GM21786 (cell line): ENCODE data around the gene MOB4.
"Not testable (repeated sequence)": the region's sequence is repeated elsewhere in the genome, so short reads cannot be mapped to it uniquely, and the experiment has no call there.

ENCODE experiments used
- ATAC-seq: cut with Tn5 transposase; IDR thresholded peaks from one replicate; pipeline ENCODE4 v1.9.1; 2021; ENCODE audit not compliant: unreplicated experiment

MOB4 gene

DNA sequence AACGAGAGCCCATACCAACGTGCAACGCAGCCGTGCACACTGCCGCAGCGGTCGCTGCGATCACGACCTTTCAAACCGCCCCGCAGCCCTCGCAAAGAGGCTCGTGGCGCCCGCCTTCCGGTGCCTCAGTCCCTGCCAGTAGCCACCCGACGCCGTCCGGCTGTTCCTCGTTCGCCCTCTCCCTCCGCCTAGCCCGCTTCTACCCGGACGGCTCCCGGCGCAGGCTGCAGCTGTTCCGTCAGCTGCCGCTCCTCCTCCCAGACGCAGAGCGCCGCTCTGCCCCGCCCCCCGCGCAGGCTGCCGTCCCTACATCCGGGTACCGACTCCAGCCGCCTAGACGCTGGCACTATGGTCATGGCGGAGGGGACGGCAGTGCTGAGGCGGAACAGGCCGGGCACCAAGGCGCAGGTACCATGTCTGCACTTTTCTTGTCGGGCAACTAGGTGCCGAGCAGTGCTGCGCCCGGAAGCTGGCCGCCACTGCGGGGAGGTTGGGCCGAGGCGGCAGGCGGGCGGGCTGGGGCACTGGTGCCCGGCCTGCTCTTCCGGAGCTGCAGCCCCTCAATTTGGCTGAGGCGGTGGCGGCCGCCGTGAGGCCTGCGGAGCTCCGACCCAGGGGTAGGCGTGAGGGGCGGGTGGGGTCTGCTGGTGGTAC is at the start of gene MOB4:
TSS of gene MOB4 (plus strand) at position 328 of the 654 bp plus-strand sequence. CDS start at position 349, 21 bp downstream.
- ATAC-seq: peak; percentile 93

DNA sequence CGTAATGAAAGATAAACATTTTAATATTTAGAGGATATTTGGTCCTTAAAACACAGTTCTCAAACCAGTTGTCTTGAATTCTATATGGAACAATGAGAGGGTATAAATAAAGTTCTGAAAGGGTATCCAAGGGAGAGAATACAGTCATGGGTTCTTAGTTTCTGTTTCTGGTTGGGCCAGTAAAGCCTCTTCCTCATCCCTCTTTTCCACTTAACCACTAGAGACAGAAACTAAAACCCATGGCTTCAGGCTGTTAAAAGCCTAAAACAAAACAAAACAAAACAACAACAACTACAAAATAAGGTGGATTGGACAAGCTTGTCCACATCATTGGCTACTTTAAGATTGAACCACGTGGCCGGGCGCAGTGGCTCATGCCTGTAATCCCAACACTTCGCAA is 43.7 kb upstream of the MOB4 start:
- no peak for ATAC-seq

- ATAC-seq: no peak
Measured at GRCh38 chr2:197477797-197478196, 38.1 kb upstream of the MOB4 start.

DNA sequence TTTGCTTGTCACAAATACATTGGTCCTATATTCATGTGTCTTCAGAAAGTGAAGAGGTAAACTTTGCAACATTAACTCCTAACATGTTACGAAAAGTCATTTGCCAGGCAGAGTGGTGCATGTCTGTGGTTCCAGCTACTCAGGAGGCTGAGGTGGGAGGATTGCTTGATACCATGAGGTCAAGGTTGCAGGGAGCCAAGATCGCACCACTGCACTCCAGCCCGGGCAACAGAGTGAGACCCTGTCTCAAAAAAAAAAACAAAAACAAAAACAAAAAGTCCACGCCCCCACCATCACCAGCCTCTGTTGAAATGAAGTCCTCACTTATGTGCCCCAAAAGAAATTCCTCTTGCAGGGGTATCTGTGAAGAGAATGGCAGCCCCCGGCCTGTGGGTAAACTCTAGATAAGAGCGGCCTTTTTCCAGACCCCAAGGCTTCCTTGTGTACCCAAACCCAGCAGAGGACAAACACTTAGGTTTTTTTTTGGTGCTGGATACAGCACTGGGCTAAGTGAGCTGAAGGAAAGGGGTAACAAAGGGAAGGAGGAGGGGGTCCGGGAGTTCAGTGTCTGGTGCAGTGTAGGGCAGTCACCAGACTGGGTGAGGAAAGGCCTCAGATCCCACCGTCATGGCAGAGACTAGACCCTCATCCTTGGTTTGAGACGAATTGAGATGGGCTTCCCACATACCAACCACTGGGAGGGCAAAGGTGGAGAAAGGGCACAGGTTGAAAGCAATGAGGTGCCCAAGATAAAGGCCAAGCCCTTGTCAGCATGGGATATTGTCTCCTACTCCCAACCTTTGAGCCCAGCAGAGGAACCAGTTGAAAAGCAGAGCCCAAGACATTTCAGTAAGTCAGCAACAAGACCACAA is 35.5 kb upstream of the MOB4 start:
- no peak for ATAC-seq

DNA sequence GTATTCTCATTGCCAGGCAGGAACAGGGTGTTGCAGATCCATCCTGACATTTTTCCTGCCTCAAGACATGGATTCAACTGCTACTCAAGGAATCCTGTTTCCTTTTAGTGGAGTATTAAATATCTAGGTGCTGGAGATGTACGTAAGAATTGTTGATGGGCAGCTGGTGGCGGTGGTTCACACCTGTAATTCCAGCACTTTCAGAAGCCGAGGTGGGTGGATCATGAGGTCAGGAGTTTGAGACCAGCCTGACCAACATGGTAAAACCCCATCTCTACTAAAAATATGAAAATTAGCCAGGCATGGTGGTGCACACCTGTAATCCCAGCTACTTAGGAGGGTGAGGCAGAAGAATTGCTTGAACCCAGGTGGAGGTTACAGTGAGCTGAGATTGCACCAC is 31.6 kb upstream of the MOB4 start:
- not testable (repeated sequence) for ATAC-seq

- no peak for ATAC-seq
Measured at GRCh38 chr2:197486175-197486574, 29.7 kb upstream of the MOB4 start.

- ATAC-seq: no peak
Measured at GRCh38 chr2:197487385-197487784, 28.5 kb upstream of the MOB4 start.

DNA sequence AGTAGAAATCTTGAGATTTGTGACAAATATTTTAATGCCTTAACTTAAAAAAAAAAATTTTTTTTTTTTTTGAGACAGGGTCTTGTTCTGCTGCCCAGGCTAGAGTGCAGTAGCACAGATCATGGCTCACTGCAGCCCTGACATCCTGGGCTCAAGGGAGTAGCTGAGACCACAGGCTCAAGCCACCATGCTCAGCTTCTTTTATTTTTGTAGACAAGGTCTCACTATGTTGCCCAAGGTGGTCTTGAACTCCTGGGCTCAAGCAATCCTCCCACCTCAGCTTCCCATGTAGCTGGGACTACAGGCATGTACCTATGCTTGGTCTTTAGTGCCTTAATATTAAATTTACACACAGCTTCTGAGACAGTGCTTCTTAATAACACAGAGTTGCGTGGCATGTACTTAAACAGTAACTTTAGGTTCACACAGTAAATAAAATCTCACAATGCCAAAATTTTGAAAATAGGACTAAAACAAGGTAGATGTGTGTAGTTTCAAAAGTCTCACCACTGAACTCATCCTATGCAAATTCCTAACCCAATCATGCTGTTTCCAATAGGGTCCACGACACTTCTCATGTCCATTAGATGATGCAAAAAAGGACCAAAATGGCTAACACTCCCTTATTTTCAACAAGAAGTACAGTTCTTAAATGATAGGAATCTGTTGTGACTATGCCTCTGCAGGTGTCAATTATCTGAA is 20.3 kb upstream of the MOB4 start:
- ATAC-seq: no peak

DNA sequence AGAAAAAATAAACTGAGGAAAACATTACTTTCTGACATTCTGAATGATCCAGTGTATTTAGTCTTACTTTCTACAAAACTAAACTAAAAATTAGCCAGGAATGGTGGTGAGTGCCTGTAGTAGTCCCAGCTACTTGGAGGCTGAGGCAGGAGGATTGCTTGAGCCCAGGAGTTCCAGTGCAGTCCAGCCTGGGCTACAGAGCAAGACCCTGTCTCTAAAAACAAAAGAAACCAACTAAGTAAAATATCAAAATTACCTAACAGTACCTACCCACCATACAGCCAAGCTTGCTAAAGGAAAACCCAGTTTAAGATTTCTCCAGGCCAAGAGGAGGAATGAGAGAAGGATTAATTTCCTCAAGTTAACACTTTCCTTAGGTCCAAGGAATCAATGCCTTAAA is 19.2 kb upstream of the MOB4 start:
- ATAC-seq: no peak

DNA sequence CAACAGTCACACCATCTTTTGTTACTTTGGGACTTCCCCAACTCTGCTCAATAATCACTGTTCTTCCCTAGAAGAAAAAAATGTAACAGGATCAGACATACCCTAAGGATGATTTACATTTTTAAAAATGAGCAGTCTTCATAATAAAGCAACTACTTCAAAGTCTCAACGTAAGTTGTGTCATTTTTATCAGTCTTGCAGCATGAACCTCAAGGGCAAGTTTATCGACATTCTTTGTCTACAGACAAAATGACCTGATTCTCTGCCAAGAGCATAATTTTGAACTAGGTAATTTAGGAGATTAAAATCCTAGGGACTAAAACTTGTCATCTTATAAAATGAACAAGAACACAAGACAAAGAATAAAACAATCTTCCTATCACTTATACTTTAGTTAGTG is 18.5 kb upstream of the MOB4 start:
- ATAC-seq: no peak

DNA sequence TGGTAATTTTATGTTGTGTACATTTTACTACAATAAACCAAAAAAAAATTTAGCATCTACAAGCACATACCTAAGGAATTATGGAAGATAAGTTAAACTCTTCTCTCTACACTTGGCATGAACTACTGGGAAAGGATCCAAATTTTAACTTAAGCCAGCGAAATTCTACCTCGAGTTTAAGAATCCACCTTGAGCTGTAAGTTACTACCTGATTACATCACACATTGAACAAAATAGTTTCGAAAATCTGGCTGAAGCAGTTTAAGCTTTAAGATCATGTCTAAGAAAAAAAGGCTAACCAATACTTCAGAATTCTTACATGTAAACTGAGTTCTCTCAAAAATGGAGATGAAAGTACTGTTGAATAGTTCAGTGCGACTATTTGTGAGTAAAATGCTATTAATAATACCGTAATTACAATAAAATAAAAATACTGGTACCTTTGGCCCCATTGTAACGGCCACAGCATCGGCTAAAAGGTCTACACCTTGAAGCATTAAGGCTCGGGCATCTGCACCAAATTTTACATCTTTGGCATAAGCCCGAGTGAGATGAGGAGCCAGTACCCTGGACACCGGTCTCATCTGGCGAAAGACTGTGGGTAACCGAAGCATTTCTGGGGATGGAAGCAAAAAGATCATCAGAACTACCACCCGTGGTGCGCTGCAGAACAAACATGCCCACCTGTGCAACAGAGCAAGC is 17.5 kb upstream of the MOB4 start:
- no peak for ATAC-seq

- ATAC-seq: peak; percentile 1
Measured at GRCh38 chr2:197498937-197499593, 16.8 kb upstream of the MOB4 start.

GRCh38 chr2:197499594-197500502 is 16.0 kb upstream of the MOB4 start, which contains the start of the genes HSPD1 and HSPE1:
Gene HSPD1, minus strand, starts transcription at chr2:197499840. Its CDS starts 992 bp downstream, at chr2:197498848.
Gene HSPE1, plus strand, starts transcription at chr2:197500379. Its CDS starts 58 bp downstream, at chr2:197500437.
- ATAC-seq: peak; percentile 79

DNA sequence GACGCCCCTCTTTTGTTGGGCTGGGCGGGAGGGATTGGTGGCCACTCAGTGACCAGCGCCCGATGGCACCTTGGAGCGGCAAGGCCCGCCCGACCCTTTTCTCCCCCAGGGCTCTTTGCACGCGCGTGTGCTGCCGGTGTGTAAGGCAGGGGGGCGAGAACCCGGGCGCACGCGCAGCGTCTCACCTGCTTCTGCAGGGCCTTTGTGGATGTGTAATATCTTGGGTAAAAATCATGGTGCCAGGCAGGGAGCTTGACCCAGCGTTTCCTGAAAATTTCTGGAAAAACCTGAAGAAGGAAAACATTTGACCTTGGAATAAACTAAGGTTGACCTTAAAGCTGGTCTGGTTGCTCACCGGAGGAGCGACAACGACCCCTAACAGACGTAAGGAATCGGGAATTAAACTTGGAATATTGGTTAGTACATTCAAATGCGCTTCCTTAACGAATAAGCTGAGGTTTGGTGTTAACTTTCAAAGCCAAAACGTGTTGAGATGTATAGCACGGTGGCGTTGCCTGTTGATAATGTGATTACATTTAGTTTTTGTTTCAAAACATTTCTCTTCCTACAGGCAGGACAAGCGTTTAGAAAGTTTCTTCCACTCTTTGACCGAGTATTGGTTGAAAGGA is 15.2 kb upstream of the MOB4 start:
- peak; percentile 2 for ATAC-seq

GRCh38 chr2:197502201-197502600 is 13.7 kb upstream of the MOB4 start:
- no peak for ATAC-seq

- ATAC-seq: no peak
Measured at GRCh38 chr2:197502685-197503084, 13.2 kb upstream of the MOB4 start.

GRCh38 chr2:197504000-197504399 is 11.9 kb upstream of the MOB4 start:
- ATAC-seq: no peak

- no peak for ATAC-seq
Measured at GRCh38 chr2:197504512-197504911, 11.4 kb upstream of the MOB4 start.

GRCh38 chr2:197506658-197507057 is 9.2 kb upstream of the MOB4 start:
- ATAC-seq: no peak
